Measurements from ENCODE around the gene COL3A1.
A peak's percentile ranks its signal among the peaks of the same experiment; 100 is the strongest.

Gene COL3A1

GRCh38 chr2:188983427-188984064 lies 9.4 kb downstream of the COL3A1 start:
- DNase-seq (ENCODE audit: low read depth) = peak; percentile 76
- TF ChIP-seq, protein P1, sequence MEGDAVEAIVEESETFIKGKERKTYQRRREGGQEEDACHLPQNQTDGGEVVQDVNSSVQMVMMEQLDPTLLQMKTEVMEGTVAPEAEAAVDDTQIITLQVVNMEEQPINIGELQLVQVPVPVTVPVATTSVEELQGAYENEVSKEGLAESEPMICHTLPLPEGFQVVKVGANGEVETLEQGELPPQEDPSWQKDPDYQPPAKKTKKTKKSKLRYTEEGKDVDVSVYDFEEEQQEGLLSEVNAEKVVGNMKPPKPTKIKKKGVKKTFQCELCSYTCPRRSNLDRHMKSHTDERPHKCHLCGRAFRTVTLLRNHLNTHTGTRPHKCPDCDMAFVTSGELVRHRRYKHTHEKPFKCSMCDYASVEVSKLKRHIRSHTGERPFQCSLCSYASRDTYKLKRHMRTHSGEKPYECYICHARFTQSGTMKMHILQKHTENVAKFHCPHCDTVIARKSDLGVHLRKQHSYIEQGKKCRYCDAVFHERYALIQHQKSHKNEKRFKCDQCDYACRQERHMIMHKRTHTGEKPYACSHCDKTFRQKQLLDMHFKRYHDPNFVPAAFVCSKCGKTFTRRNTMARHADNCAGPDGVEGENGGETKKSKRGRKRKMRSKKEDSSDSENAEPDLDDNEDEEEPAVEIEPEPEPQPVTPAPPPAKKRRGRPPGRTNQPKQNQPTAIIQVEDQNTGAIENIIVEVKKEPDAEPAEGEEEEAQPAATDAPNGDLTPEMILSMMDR (IDR thresholded peaks at IDR 0.05; ENCODE audit: low read length, missing control alignments) = peak; percentile 67
- peak overlapping the region; percentile 84 for H3K4me3 ChIP-seq (replicated peaks; ENCODE audit: low read depth, low read length)

- peak overlapping the region; percentile 8 for H3K4me3 ChIP-seq (replicated peaks; ENCODE audit: low read depth, low read length)
- DNase-seq (ENCODE audit: low read depth) = peak; percentile 64
- TF ChIP-seq, protein P1 (IDR thresholded peaks at IDR 0.05; ENCODE audit: low read length, missing control alignments) = peak; percentile 34
These were observed 9.9 kb downstream of the COL3A1 start for GRCh38 chr2:188984065-188984491.

DNA sequence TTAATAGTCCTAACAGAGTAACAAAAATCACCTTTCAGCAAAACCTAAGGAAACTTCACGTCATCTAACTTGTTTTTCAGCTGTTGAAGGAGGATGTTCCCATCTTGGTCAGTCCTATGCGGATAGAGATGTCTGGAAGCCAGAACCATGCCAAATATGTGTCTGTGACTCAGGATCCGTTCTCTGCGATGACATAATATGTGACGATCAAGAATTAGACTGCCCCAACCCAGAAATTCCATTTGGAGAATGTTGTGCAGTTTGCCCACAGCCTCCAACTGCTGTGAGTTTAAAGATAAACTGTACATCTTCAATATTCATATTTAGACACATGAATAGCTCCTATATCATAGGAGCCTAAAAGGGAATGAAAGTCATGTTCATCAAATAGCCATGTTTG lies 10.5 kb downstream of the COL3A1 start:
- TF ChIP-seq, protein P1 (IDR thresholded peaks at IDR 0.05; ENCODE audit: low read length, missing control alignments) = no peak
- DNase-seq (ENCODE audit: low read depth) = peak; percentile 97
- H3K4me3 ChIP-seq (replicated peaks; ENCODE audit: low read depth, low read length) = no peak overlapping the region

GRCh38 chr2:188986839-188987238 lies 12.7 kb downstream of the COL3A1 start:
- H3K4me3 ChIP-seq (replicated peaks; ENCODE audit: low read depth, low read length) = no peak overlapping the region
- DNase-seq (ENCODE audit: low read depth) = peak; percentile 58
- TF ChIP-seq, protein P1 (IDR thresholded peaks at IDR 0.05; ENCODE audit: low read length, missing control alignments) = no peak

- H3K4me3 ChIP-seq (replicated peaks; ENCODE audit: low read depth, low read length) = no peak overlapping the region
- TF ChIP-seq, protein P1 (IDR thresholded peaks at IDR 0.05; ENCODE audit: low read length, missing control alignments) = no peak
- DNase-seq (ENCODE audit: low read depth) = no peak
These were observed 19.1 kb downstream of the COL3A1 start for GRCh38 chr2:188993247-188993646.

DNA sequence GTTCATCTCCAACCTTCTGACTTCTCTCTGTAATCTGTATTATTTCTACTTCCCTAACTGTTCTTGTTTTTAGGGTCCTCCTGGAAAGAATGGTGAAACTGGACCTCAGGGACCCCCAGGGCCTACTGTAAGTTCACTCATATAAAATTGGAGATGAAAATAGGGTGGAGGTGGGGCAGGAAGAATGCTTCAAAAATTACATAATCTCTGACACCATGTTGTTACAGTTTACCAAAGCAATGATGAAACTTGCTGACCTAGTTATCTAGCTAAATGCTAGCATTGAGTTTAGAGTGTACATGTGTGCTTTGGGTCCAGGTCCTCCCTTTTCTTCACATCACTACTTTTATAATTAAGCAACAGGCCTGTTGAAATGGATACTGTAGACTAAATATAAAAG lies 23.1 kb downstream of the COL3A1 start:
- H3K4me3 ChIP-seq (replicated peaks; ENCODE audit: low read depth, low read length) = no peak overlapping the region
- TF ChIP-seq, protein P1 (IDR thresholded peaks at IDR 0.05; ENCODE audit: low read length, missing control alignments) = no peak
- peak; percentile 57 for DNase-seq (ENCODE audit: low read depth)

GRCh38 chr2:189000221-189000620 lies 26.0 kb downstream of the COL3A1 start:
- DNase-seq (ENCODE audit: low read depth) = no peak
- no peak overlapping the region for H3K4me3 ChIP-seq (replicated peaks; ENCODE audit: low read depth, low read length)
- TF ChIP-seq, protein P1 (IDR thresholded peaks at IDR 0.05; ENCODE audit: low read length, missing control alignments) = no peak
